GM18498 (cell line): ENCODE data around the gene SKI.
"Not testable (repeated sequence)": the region's sequence is repeated elsewhere in the genome, so short reads cannot be mapped to it uniquely, and the experiment has no call there.

Source experiments
- ATAC-seq: cut with Tn5 transposase; IDR thresholded peaks from one replicate; pipeline ENCODE4 v1.9.1; 2021; ENCODE audit warnings: mild to moderate bottlenecking, moderate library complexity; ENCODE audit not compliant: unreplicated experiment

The SKI gene

GRCh38 chr1:2290595-2291510, 62.7 kb downstream of the SKI start:
- peak; percentile 63 for ATAC-seq

GRCh38 chr1:2291577-2291976, 63.5 kb downstream of the SKI start:
- ATAC-seq, result no peak

GRCh38 chr1:2292725-2293450, 64.8 kb downstream of the SKI start:
- no peak for ATAC-seq

- ATAC-seq, result no peak
These were observed 66.1 kb downstream of the SKI start for GRCh38 chr1:2294033-2294724.

GRCh38 chr1:2294725-2295078, 66.6 kb downstream of the SKI start:
- ATAC-seq, result no peak

- no peak for ATAC-seq
These were observed 67.4 kb downstream of the SKI start for GRCh38 chr1:2295526-2295925.

GRCh38 chr1:2296211-2296610, 68.1 kb downstream of the SKI start:
- not testable (repeated sequence) for ATAC-seq

GRCh38 chr1:2296614-2297013, 68.5 kb downstream of the SKI start:
- no peak for ATAC-seq

- ATAC-seq, result no peak
These were observed 69.3 kb downstream of the SKI start for GRCh38 chr1:2297246-2298011.

- no peak for ATAC-seq
These were observed 70.6 kb downstream of the SKI start for GRCh38 chr1:2298685-2299084.

- no peak for ATAC-seq
These were observed 71.1 kb downstream of the SKI start for GRCh38 chr1:2299131-2299627.

- ATAC-seq, result peak; percentile 78
These were observed 72.1 kb downstream of the SKI start for GRCh38 chr1:2300004-2300771.

- ATAC-seq, result peak; percentile 62
These were observed 72.9 kb downstream of the SKI start for GRCh38 chr1:2300851-2301606.

- no peak for ATAC-seq
These were observed 73.6 kb downstream of the SKI start for GRCh38 chr1:2301607-2302291.

GRCh38 chr1:2302292-2302925, 74.3 kb downstream of the SKI start:
- ATAC-seq, result no peak

GRCh38 chr1:2303016-2303775, 75.1 kb downstream of the SKI start:
- ATAC-seq, result no peak

- ATAC-seq, result no peak
These were observed 75.7 kb downstream of the SKI start for GRCh38 chr1:2303781-2304180.
